GM19099 (cell line): ENCODE data around the gene PRORP.

Experiments
- POLR2A ChIP-seq: IDR thresholded peaks from 3 replicates; pipeline ENCODE4 v1.6.1; 2011; ENCODE audit warnings: low read depth; ENCODE audit not compliant: insufficient read length; ENCODE audit errors: extremely low read depth

PRORP gene

GRCh38 chr14:35122696-35123387, 490 bp downstream of the PRORP start:
- peak; percentile 41 for TF ChIP-seq POLR2A

DNA sequence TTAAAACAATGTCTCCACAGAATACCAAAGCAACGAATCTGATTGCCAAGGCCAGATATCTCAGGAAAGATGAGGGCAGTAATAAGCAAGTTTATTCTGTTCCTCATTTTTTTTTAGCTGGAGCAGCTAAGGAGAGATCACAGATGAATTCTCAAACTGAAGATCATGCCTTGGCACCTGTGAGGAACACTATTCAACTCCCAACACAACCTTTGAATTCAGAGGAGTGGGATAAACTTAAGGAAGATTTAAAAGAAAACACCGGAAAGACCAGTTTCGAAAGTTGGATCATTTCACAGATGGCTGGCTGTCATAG, 994 bp downstream of the PRORP start:
- TF ChIP-seq POLR2A = no peak

GRCh38 chr14:35124127-35124526, 1.8 kb downstream of the PRORP start:
- TF ChIP-seq POLR2A = no peak

DNA sequence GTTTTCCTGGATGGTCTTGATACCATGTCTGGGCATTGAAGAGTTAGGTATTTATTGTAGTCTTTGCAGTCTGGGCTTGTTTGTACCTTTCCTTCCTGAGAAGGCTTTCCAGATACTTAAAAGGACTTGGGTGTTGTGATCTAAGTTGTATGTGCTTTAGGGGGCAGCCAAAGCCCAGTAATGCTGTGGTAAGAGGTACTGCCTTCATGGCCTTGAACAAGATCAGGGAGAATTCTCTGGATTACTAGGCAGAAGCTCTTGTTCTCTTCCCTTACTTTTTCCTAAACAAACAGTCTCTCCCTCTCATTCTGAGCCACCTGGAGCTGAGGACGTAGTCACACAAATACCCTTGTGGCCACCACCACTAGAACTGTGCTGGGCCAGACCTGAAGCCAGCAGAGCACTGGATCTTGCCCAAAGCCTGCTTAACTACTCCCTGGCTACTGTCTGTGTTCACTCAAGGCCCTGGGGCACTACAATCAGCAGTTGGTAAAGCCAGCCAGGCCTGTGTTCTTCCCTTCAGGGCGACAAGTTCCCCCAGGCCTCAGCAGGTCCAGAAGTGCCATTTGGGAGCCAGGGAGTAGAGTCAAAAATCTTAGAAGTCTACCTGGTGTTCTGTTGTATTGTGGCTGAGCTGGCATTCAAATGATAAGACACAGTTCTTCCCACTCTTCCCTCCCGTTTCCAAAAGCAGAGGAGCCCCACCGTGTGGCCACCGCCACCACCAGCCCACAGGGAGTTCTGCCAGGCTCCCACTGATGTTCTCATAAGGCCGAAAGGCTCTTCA, 11.4 kb downstream of the PRORP start:
- TF ChIP-seq POLR2A = no peak

- TF ChIP-seq POLR2A = no peak
Observed at GRCh38 chr14:35134329-35135123, 12.2 kb downstream of the PRORP start.

GRCh38 chr14:35138585-35138984, 16.2 kb downstream of the PRORP start:
- TF ChIP-seq POLR2A = no peak

GRCh38 chr14:35140718-35141581, 18.6 kb downstream of the PRORP start:
- TF ChIP-seq POLR2A = no peak

- no peak for TF ChIP-seq POLR2A
Observed at GRCh38 chr14:35144029-35144428, 21.7 kb downstream of the PRORP start.

DNA sequence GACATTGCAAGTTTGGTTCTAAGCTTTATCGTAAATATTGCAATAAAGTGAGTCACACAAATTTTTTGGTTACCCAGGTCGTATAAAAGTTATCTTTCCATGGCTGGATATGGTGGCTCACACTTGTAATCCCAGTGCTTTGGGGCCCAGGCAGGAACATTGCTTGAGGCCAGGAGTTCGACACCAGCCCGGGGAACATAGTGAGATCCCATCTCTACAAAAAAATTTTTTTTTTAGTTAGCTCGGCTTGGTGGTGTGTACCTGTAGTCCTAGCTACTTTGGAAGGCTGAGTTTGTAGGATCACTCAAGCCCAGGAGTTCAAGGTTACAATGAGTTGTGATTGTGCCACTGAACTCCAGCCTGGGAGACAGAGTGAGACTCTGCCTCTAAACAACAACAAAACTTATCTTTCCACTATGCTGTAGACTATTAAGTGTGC, 24.4 kb downstream of the PRORP start:
- TF ChIP-seq POLR2A = no peak

- TF ChIP-seq POLR2A = no peak
Observed at GRCh38 chr14:35147186-35147585, 24.8 kb downstream of the PRORP start.

DNA sequence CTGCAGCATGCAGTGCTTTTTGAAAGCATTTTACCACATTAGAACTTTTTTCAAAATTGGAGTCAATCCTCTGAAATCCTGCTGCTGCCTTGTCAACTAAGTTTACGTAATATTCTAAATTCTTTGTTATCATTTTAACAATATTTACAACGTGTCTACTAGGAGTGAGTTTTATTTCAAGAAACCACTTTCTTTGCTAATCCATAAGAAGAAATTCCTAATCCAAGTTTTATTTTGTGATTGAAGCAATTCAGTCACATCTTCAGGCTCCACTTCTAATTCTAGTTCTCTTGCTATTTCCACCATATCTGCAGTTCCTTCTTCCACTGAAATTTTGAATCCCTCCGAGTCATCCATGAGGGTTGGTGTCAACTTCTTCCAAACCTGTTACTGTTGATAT, 25.4 kb downstream of the PRORP start:
- TF ChIP-seq POLR2A = no peak

GRCh38 chr14:35149239-35149638, 26.9 kb downstream of the PRORP start:
- TF ChIP-seq POLR2A = no peak

DNA sequence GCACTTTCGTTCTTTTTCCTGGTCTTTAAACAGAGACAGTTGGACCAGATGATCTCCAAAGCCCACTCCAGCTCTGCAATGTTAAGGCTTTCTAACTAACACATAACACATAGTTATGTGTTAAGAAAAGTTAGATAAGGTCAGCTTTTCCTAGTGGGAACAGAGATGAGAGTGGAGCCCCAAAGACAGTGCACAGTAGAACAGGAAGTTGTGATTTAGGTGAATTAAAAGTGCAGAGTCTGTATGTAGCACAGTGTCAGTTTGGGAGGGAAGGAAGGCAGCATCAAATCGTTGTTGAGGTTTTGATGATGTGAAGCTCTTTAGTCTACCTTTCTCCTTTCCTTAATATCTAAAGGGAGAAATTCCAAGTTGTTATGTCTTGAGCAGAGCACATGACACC, 31.7 kb downstream of the PRORP start:
- no peak for TF ChIP-seq POLR2A

DNA sequence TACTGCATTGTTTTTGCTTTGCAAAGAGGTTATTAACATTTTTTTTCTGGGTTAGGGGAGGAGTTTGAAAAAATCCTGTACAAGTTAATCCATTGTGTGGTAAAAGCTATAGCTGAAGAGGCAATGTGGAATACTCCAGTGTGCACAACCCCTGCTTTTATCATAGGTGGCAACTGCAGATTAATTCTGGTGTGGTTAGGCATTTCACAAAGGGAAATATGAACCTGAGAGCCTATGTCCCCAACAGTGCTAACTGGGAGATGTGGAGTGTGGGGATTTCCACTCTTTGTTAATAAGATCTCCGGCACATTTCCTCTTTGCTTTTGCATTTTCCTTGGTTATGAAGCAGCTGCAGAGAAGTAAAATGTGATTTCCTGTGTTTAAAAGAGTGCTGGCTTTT, 33.6 kb downstream of the PRORP start:
- TF ChIP-seq POLR2A = no peak

GRCh38 chr14:35158491-35158890, 36.1 kb downstream of the PRORP start:
- TF ChIP-seq POLR2A = no peak
